ENCODE measurements around the gene SKAP2.

The SKAP2 gene, protein sequence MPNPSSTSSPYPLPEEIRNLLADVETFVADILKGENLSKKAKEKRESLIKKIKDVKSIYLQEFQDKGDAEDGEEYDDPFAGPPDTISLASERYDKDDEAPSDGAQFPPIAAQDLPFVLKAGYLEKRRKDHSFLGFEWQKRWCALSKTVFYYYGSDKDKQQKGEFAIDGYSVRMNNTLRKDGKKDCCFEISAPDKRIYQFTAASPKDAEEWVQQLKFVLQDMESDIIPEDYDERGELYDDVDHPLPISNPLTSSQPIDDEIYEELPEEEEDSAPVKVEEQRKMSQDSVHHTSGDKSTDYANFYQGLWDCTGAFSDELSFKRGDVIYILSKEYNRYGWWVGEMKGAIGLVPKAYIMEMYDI

GRCh38 chr7:26864309-26865093 is at the start of gene SKAP2:
TSS of gene SKAP2 (minus strand) at chr7:26864590. CDS start at chr7:26864429, 161 bp downstream.
- DNase-seq, result peak; percentile 21 to 61 (median 38)

DNA sequence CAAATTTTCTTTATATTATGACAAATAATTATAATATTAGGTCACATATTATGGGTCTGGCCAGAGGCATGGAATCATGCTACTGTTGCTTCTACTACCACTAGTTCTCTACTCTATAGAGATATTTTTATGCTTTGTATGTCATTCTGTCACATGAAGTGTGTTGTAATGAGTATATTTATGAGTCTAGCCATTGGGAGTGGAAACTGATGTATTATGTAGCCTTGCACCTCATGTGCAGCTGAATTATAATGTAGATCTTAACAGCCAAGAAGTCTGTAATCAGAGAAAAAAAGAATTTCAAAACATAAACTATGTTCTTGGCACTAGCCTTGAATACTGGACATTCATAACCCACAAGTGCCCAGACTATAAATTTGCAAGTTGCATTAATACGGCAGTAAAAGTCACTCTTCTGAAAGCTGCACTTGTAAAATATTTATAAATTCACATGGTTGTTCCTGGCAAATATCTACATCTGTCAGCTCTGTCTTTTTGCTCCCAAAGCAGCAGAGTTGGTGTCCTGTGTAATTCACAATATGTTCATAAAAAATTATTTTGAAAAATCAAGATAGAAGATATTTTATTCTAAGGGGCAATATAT is 48.6 kb upstream of the SKAP2 start:
- DNase-seq, result no peak

DNA sequence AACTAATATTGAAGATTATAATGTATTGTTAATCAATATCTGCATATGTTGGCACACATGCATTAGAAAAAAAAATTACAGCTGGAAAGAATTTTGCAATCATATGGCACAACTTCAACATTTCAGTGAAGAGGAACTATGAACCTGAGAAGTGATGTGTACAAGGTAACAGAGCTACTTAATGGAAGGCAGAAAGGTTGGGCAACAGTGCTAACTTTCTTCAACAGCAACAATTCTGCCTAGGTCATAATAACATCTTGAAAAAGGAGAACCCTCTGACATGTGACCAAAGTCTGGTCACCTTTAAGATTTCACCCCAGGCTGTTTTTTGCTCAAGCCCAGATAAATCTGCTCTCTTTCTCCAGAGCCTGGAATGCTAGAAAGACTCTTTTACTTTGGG is 47.9 kb upstream of the SKAP2 start:
- no peak for DNase-seq

DNA sequence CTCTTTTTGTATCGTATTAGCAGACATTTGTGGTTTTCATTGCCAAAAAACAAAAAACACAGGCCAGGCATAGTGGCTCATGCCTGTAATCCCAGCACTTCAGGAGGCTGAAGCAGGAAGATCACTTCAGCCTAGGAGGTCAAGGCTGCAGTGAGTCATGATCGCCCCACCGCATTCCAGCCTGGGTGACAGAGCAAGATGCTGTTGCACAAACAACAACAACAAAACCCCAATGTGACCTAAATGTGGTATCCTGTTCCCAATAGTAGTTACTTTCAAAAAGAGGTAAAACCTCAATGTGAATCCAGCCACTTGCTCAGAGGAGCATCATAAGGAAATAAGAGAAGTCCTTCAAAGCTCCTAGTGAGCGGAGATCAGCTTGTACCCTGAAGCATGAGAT is 45.8 kb upstream of the SKAP2 start:
- no peak for DNase-seq

GRCh38 chr7:26900251-26900650 is 35.9 kb upstream of the SKAP2 start:
- no peak for DNase-seq

DNA sequence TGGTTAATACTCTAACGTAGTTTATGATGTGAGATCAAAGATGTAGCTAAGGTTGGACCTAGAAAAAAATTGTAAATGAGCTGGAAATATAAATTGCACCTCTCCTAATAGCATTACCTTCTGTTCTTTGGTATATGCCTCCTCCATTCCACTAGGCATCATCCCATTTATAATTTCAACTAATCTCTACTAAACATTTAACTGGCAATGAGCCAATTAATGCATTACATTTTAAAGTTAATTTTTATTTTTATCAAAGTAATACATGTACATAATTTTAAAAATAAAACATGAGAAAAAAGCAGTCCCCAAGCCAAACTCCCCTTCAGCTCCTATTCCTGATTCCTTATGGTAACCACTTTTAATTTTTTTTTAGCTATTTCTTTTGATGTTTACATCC is 35.1 kb upstream of the SKAP2 start:
- no peak for DNase-seq

GRCh38 chr7:26898891-26899290 is 34.5 kb upstream of the SKAP2 start:
- no peak for DNase-seq

GRCh38 chr7:26897928-26898327 is 33.5 kb upstream of the SKAP2 start:
- DNase-seq, result no peak

- no peak for DNase-seq
Observed at GRCh38 chr7:26891400-26892350, 27.3 kb upstream of the SKAP2 start.

- no peak for DNase-seq
Observed at GRCh38 chr7:26880852-26881251, 16.5 kb upstream of the SKAP2 start.

DNA sequence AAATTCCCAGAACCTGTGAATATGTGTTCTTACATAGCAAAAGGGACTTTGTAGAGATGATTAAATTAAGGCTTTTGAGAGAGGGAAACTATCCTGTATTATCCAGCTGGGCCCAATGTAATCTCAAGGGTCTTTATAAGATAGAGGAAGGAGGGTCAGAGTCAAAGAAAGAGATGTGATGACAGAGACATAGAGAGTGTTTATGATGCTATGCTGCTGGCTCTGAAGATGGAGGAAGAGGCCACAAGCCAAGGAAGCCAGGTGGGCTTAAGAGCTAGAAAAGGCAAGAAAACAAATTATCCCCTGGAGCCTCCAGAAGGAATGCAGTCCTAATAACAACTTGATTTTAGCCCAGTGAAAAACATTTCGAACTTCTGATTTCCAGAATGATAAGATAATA is 15.3 kb upstream of the SKAP2 start:
- no peak for DNase-seq

GRCh38 chr7:26868841-26869495 is 4.6 kb upstream of the SKAP2 start:
- no peak for DNase-seq

GRCh38 chr7:26865094-26865388 is 651 bp upstream of the SKAP2 start:
- no peak for DNase-seq

- no peak for DNase-seq
Observed at GRCh38 chr7:26863518-26864308, 677 bp downstream of the SKAP2 start.

GRCh38 chr7:26862834-26863233 is 1.6 kb downstream of the SKAP2 start:
- DNase-seq, result no peak

- DNase-seq, result no peak
Observed at GRCh38 chr7:26861050-26861449, 3.3 kb downstream of the SKAP2 start.

GRCh38 chr7:26860361-26860760 is 4.0 kb downstream of the SKAP2 start:
- DNase-seq, result no peak

DNA sequence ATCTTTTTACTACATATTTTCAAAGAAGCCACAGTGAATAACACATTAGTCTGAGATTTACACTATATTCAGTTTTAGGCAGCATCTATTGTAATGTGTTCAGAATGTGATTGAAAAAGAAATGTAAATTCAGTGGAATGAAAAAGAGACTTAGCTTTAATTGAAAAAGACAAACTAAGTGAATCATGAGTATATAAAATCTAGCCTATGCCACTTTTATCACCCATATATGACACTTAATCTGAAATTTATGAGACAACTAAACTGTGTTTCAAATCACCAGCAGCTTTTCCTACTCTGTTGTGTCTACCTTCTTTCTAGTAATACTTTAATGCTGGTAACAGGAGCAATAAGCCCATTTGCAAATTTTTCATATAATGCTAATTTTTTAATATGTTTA is 4.7 kb downstream of the SKAP2 start:
- no peak for DNase-seq

DNA sequence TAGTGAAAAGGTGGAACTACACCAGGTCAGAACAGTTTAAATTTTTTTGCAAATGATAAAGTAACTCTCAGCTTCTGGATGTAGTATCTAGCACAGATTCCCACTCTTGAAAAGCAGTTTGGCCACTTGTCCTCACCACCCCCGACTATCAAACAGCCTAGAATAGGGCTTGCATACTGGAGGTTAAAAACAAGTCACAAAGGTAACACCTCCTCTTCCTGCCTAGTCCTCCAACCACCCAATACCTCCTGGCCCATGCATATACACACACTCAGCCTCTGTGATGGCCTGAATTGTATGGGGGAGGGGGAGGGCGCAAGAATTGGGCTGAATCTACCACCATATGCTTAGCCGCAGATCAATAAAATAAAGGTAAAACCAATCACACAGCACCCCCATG is 5.7 kb downstream of the SKAP2 start:
- DNase-seq, result no peak

DNA sequence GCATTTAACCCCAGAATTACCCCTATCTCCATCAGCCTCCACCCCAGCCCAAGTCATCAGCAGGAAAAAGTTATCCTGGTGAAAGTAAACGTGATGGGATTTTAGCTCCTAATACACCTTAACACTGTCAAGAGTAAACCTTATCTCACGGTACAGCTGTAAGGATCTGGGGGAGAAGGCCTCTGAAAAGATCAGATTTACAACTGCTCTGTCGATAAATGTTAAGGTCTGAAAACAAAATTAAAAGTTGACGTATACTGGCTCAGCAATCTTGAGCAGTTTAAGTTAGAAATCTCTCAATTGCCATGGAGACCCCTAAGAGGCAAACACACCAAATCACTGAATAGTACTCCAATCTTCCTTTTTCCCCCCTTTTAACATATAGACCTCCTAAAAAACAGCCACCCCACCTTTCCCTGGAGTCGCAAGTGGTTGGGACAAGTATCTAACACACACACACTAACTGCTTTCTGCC is 6.1 kb downstream of the SKAP2 start:
- no peak for DNase-seq

GRCh38 chr7:26857506-26858240 is 6.7 kb downstream of the SKAP2 start:
- no peak for DNase-seq

All from activated naive CD4-positive, alpha-beta T cell (primary cell).